Central memory CD4-positive, alpha-beta T cell (primary cell): ENCODE data around the gene ZFP69.
A peak's percentile ranks its signal among the peaks of the same experiment; 100 is the strongest.
"Not testable (repeated sequence)": the region's sequence is repeated elsewhere in the genome, so short reads cannot be mapped to it uniquely, and the experiment has no call there.

Source experiments
- DNase-seq: peaks from one replicate; pipeline ENCODE4 v3.0.0; 2022
- total RNA-seq, 3 experiments: gene quantifications; one replicate each; lab custom pipeline; 2026; lab: John Stamatoyannopoulos, UW

The ZFP69 gene
- 6.4 to 11.6 (median 6.6) reads per million in 3 experiments for total RNA-seq

DNA sequence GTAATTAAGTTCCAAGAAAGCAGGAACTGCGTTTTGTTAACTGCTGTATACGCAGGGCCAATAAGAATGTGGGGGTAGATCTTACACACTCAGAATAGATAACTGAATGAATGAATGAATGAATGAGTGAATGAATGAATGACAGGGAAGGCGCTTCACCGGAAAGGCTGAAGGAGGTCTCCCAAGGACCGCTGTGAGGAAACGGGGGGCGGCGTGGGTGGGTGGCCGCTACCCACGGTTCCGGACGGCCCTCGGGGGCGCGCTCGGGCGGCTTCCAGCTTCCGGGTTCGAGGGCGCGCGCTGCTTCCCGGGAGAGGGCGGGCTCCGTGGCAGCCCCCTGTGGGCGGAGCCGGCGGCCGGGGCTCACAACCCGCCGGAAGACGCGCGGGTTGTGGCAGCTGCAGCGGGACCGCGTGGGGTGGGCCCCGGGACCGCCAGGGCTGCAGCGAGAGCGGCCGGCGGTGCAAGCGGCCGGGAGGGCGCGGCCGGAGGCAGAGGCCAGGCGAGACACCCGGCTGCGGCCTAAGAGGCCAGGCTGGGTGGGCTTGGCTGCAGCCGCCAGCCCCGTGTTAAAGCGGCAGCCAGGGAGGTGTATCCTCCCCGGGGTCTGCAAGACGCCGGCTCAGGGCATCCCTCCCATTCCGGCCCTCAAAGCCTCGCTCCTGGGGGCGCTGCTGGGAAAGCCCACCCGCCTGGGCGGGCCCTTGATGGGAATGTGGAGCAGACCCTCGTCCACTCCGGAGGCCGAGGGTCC, at the start of gene ZFP69:
TSS of gene ZFP69 (plus strand) at position 367 of the 754 bp plus-strand sequence. CDS start 2,072 bp downstream, outside the sequence.
- DNase-seq, result peak; percentile 62

DNA sequence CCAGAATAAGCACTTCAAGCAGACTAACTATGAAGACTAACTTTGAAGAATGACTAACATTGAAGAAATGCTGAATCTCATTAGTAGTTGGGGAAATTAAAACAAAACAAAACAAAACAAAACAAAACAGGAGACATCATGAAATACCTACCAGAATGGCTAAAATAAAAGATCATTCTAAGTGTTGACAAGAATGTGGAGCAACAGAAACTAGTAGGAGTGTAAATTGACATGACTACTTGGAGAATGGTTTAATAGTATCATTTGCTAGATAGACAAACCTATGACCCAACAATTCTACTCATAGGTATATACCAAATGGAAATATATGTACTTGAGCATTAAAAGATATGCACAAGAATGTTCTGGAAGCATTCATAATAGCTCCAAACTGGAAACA, 45.7 kb upstream of the ZFP69 start:
- DNase-seq, result no peak

DNA sequence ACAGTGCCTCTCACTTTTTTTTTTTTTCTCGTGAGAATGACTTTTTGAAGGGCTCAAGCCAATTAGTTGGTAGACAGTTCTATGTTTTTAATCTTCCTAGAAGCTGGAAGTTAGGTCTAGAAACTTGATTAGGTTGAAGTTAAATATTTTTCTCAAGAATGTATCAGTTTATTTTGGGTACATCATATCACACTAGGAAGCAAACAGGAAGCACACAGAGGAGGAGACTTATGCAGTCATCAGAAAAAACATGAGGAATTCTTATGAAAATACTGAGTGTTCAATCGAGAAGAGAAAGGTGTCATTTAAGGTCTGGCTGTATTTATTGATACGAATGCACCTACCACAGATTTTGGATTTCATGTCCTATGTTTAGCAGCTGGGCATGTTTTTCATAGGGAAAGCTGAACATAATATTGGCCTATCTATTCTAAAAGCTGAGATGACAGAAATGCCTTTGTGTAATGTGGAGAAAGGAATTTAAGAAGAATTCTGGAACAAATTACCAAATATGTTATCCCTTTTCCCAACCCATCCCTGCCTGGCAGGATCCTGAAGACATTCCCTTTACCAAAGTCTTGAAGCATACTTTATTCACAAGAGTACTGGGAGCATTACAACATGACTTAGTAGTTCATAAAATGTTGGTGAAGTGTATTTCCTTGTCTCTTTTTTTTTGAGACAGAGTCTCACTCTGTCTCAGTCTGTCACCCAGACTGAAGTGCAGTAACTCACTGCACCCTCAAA, 44.3 kb upstream of the ZFP69 start:
- DNase-seq, result no peak

DNA sequence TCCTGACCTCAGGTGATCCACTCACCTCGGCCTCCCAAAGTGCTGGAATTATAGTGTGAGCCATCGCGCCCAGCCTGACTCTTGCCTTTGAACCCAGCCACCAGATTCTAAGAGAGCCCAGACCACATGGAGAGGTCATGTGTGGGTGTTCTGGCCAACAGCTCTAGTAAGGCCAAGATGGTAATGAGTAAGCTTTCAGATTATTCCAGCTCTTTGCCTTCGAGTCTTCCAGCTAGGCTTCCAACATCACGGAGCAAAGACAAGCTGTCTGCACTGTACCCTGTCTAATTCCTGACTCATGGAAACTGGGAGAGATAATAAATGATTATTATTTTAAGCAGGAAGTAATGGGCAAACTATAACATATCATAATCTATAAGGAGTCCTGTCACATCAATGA, 41.6 kb upstream of the ZFP69 start:
- no peak for DNase-seq

DNA sequence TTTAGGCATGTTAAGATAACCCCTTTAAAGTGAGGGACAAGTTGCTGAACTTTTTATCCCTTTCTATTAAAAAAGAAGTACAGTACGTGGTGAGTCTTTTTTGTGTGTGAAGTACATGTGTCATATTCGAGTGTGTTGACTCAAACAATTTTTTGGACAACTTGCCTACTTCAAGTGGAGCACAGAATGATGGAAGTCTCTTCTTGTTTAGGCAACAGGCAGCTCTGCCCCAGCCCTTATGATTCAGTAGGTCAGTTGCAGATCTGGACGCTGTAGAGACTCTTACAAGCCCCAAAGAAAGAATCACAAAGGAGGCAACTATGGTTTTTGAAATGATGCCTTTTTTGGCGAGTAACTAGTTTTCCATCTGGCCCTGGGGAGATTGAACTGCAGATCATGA, 41.2 kb upstream of the ZFP69 start:
- DNase-seq, result no peak

DNA sequence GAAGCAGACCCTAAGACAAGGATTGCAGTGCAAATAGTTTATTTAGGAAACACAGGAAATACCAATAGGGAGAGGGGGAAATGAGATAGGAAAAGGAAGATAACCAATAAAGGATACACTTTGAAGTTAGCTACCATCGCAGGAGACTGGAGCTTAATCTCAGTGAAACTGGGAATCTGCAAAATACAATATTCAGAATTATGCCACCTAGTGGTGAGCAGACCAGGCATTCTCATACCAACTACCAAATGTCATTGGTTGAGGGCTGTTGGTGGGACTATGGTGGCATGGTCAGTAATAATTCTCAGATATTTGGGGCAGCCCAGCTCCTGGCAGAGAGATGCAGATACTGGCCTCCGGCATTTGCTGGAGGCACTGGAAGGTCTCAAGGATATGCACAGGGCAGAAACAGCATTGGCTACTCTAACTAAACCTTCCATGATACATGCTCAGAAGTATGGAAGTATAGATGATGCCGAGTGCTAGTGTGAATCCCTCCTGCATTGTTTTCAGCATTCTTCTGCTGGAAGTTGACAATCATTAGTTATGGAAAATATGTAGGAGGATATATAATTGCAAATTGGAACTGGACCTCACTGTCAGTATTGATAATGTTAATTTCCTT, 38.6 kb upstream of the ZFP69 start:
- no peak for DNase-seq

DNA sequence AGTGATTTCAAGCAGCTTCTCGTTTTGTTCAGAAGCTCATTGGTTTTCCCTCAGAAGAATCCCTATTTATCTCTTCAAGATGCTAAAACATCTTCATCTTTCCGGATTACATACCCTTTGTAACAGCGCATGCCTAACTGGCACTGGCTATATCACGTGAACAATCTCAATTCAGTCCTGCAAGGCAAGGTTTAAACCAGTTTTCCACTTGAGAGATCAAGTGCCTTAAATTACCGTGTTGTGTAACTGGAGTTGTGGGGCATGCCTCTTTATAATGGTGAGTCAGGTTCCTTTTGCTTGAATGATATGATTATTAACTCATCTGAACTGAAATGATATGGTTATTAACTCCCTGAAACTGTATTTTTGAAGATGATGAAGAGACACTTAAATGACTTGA, 37.8 kb upstream of the ZFP69 start:
- DNase-seq, result no peak

DNA sequence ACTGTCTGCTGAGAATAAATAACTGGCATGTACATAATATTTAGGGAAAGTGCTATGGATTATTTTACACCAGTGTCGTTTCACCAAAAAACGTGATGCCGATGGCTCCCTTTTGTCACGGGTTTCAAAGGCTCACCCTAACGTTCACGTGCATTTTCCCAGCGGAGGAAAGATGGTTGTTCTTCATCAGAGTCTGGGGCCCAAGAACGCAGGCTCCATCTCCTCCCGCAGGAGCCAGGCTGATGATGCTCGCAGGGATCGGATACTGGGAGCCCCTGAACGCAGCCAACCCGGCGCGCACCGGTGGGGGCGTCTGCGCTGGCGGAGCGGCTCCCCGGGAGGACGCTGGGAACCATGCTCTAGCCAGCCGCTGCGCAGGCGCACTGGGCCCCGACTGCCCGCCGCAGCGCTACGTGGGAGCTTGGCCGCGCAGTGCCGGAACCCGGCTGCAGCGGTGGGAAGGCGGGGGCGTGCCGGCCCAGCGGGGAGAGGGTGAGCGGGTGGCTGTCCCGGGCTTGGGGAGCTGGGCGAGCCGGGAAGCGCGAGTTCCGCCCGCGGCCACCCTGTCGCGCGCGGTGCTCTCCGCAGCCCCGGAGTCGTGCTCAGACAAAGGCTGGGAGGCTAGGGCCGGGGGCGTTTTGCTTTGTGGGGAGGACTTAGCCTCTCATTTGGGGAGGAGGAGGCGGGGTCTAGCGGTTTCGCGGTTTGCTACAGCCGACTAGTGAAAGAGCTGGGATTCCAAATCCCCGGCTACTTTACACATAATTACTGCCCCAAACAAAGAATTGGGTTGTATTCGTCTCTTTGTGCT, 27.2 kb upstream of the ZFP69 start, which contains the start of gene ZFP69B:
TSS of gene ZFP69B (plus strand) at position 793 of the 811 bp plus-strand sequence. CDS start 486 bp downstream, outside the sequence.
- peak; percentile 80 for DNase-seq

DNA sequence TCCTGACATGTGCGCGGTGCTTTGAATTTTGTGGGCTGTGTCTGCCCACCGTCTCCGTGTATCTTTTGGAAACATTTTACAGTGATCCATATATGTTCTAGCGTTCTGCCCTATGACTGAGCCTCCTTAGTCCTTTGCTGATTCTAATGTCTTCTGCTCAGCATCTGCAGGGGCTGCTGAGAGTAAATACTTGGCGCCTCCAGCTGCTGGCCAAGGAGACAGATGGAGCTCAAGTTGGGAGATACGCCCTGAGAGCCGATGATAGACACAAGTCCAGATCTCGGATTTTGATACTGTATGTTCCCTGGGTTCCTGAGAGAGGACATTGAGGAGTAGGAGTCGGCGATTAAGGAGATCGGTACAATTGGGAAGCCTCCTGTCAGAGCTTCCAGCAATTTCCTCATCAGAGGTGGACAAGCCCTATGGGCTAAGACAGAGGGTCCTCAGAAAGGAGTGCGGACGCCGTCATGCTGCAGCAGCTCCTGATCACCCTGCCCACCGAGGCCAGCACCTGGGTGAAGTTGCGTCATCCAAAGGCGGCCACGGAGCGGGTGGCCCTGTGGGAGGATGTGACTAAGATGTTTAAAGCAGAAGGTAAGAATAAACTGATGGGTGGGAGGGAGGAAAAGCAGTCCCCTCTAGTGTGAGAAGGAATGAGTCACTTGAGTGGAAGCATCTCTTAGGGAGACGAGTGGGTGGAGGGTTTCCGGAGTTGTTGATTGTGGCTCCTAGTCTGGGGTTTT, 26.4 kb upstream of the ZFP69 start:
- peak; percentile 60 for DNase-seq

DNA sequence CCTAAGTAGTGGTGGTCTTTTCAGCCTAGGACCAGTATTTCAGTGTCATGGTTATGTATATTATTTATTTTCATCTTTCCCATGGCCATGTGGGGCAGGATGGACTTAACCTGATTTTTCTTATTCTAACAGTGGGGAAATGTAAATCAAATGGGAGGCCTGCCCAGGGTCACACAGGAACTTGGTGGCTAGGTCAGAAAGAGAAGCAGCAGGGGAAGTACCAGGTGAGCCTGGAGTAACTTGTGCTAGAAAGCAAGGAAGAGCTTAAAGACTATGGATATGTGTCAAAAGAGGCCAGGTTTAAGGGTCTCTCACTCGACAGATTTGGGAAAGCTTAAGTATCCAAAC, 25.9 kb upstream of the ZFP69 start:
- DNase-seq, result no peak

DNA sequence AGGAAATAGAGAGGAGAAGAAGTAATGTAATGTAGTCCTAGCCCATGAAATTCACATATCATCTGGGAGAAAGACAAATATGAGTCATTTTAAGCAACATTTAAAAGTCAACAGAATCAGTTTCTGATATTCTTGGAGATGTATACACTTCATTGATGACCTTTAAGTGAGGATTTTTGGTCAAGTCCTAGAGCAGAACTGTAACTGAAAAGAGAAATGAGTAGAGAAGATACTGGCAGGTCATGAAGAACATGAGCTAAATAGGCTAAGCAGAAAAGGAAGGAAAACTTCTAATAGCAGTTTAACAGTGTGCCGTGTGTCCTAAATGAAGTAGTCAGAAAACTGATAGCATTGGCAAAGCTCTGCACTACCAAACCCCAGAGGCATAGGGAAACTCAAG, 22.2 kb upstream of the ZFP69 start:
- DNase-seq, result no peak

DNA sequence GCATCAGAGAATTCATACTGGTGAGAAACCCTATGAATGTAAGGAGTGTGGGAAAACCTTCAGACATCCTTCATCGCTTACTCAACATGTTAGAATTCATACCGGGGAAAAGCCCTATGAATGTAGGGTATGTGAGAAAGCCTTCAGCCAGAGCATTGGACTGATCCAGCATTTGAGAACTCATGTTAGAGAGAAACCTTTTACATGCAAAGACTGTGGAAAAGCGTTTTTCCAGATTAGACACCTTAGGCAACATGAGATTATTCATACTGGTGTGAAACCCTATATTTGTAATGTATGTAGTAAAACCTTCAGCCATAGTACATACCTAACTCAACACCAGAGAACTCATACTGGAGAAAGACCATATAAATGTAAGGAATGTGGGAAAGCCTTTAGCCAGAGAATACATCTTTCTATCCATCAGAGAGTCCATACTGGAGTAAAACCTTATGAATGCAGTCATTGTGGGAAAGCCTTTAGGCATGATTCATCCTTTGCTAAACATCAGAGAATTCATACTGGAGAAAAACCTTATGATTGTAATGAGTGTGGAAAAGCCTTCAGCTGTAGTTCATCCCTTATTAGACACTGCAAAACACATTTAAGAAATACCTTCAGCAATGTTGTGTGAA, 14.0 kb upstream of the ZFP69 start:
- no peak for DNase-seq

DNA sequence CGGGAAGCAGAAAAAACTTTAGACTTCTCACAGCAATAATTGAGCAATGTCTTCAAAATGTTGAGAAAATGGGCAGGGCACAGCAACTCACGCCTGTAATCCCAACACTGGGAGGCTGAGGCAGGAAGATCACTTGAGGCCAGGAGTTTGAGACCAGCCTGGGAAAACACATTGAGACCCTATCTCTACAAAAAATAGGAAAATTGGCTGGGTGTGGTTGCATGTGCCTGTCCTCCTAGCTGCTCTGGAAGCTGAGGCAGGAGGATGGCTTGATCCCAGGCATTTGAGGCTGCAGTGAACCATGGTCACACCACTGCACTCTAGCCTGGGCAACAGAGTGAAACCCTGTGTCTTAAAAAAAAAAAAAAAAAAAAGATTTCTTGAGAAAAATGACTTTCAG, 7.8 kb upstream of the ZFP69 start:
- DNase-seq, result no peak

DNA sequence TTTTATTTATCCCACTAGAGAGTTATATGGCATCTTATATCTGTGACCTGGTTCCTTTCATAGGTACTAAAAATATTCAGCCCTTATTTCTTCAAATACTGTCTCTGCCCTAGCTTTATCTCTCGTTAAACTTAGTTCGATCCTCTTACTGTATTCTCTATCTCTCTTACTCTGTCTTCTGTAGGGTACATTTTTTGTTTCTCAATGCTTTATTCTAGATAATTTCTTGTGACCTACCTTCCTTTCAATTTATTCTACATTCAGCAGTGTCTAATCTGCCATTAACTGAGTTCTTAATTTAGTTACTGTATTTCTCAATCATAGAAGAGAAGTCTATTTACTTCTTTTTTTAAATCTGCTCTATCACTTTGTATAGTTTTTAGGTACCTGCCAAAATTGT, 1.8 kb upstream of the ZFP69 start:
- DNase-seq, result no peak

DNA sequence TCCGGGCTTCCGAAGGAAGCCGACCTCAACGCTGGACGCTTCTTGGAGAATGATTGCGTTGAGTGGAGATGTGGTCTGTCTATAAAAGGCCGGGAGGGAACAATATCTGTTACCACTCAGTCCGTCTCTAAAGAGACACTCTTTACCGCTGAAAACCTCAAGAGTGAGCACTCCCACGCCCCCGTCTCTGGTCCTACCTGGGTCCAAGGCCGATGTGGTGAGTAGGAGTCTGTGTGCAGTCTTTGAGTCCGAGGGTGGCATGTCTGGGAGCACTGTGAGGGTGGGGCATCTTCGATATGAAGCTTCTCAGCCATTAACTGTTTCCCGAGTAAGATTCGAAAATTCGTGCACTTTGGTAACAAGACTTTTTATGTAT, 576 bp downstream of the ZFP69 start:
- peak; percentile 1 for DNase-seq

DNA sequence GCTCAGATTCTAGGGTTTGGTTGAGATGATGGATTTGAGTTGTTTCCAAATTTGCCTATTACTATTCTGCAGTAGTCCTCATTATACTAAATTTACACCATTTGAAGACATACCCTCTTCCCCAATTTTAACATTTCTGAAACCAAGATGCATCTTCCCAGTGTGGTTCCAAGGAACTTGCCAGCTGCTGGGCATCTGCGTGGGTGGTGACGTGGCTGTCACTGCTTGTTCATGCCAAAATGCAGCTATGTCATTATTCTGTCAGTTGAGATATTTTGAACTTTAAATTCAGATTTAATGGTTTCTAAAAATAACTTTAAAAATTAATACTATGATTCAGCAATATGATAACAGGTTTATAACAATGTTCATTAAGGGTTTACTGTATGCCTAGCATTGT, 1.2 kb downstream of the ZFP69 start:
- no peak for DNase-seq

DNA sequence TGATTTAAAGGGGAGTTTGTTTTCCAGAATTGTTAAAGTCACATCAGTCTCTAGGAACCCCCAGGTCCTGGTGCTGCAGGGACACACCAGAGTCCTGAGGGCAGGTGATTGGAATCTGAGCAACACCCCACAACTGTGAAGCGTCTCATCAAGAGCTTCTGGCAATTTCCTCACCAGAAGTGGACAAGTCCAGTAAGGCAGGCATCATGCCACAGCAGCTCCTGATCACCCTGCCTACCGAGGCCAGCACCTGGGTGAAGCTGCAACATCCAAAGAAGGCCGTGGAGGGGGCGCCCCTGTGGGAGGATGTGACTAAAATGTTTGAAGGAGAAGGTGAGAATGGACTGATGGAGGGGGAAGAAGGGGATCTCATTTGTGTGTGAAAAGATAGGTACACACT, 2.1 kb downstream of the ZFP69 start:
- DNase-seq, result no peak

DNA sequence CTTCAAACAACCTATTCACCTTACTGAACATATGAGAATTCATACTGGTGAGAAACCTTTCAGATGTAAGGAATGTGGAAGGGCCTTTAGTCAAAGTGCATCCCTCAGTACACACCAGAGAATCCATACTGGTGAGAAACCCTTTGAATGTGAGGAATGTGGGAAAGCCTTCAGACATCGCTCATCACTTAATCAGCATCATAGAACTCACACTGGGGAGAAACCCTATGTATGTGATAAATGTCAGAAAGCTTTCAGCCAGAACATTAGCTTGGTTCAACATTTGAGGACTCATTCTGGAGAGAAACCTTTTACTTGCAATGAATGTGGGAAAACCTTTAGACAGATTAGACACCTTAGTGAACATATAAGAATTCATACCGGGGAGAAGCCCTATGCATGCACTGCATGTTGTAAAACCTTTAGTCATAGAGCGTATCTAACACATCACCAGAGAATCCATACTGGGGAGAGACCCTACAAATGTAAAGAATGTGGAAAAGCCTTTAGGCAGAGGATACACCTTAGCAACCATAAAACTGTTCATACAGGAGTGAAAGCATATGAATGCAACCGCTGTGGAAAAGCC, 18.3 kb downstream of the ZFP69 start:
- DNase-seq, result no peak

DNA sequence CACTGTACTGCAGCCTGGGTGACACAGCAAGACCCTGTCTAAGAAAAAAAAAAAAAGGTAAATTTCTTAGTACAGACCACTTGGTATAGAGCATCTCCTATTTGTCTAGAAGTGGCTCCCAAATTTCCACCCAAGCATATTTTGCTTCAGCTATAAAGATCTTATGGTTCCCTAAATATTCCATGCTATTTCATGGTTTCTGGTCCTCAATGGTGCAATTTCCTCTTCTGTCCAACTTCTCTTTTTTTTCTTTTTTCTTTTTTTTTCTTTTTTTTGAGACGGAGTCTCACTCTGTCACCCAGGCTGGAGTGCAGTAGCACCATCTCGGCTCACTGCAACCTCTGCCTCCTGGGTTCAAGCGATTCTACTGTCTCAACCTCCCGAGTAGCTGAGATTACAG, 25.6 kb downstream of the ZFP69 start:
- not testable (repeated sequence) for DNase-seq

DNA sequence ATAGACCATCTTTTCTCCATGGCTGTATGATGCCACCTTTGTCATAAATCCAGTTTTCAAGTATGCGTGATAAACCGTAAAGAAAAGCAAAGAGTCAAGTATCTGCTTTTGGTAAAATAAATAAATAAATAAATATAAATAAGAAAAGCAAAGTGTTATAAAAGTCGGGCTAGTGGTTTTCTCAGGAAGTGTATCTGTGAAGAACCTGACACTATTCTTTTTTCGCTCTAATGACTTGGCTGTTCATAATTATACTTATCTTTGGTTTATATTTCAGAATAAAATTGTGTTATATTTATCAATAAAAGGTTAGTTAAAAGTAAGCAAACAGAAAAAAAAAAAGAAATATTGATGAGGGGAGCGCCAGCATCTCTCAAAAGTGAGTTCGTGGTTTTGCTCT, 30.9 kb downstream of the ZFP69 start:
- DNase-seq, result no peak
